Prostate gland (tissue), 2 donors: ENCODE measurements around the gene FRMD4A.

Experiments
- POLR2A ChIP-seq: fragments of 450-650 bp; IDR thresholded peaks from one replicate; pipeline ENCODE4 v1.6.1; 2016; ENCODE audit warnings: antibody characterized with exemption, mild to moderate bottlenecking
- TF ChIP-seq, protein P1 (sequence below), 4 experiments: fragments of 200-600 bp in 2 of 4; fragments of 450-650 bp in 2 of 4; sonication (generic) in 2 of 4; IDR thresholded peaks; 1 replicate in 3 of 4; 2 replicates in 1 of 4; pipeline ENCODE4 v1.5.1; 2016 to 2019; ENCODE audit warnings: antibody characterized with exemption in 4 of 4, mild to moderate bottlenecking in 2 of 4, moderate library complexity in 2 of 4

- TF ChIP-seq, protein P1, sequence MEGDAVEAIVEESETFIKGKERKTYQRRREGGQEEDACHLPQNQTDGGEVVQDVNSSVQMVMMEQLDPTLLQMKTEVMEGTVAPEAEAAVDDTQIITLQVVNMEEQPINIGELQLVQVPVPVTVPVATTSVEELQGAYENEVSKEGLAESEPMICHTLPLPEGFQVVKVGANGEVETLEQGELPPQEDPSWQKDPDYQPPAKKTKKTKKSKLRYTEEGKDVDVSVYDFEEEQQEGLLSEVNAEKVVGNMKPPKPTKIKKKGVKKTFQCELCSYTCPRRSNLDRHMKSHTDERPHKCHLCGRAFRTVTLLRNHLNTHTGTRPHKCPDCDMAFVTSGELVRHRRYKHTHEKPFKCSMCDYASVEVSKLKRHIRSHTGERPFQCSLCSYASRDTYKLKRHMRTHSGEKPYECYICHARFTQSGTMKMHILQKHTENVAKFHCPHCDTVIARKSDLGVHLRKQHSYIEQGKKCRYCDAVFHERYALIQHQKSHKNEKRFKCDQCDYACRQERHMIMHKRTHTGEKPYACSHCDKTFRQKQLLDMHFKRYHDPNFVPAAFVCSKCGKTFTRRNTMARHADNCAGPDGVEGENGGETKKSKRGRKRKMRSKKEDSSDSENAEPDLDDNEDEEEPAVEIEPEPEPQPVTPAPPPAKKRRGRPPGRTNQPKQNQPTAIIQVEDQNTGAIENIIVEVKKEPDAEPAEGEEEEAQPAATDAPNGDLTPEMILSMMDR (IDR thresholded peaks at IDR 0.05) = no peak
- no peak for TF ChIP-seq POLR2A
These were observed 219.5 kb downstream of the FRMD4A start for GRCh38 chr10:14111208-14111607.
